HEK293 (cell line): ENCODE data around the gene GPR4.
A peak's percentile ranks its signal among the peaks of the same experiment; 100 is the strongest.

Experiments used
- CTCF ChIA-PET: fragments of 350-600 bp; formaldehyde crosslinking; extraction: SDS; loops from one replicate; lab custom pipeline; 2021; ENCODE audit warnings: antibody characterized with exemption; lab: Yijun Ruan, JAX
- POLR2A ChIA-PET: fragments of 300-600 bp; formaldehyde crosslinking; extraction: SDS; loops from one replicate; lab custom pipeline; 2020; ENCODE audit warnings: antibody characterized with exemption, inconsistent platforms; lab: Yijun Ruan, JAX
- H3K27ac ChIP-seq: fragments of 200-500 bp; sonication (Bioruptor generic); 2 replicates; pipeline ENCODE4 v1.5.1; 2014; ENCODE audit warnings: low read depth, low read length, control low read depth, inconsistent platforms; ENCODE audit errors: extremely low read depth
- H3K36me3 ChIP-seq, 2 experiments: fragments of 200-500 bp in 1 of 2; sonication (Bioruptor generic) in 1 of 2; 1 replicate in 1 of 2; 2 replicates in 1 of 2; pipeline ENCODE4 v1.5.1; 2014 to 2017; ENCODE audit warnings: inconsistent platforms in 2 of 2, low read length in 2 of 2; ENCODE audit not compliant: control insufficient read depth in 2 of 2, insufficient read depth in 1 of 2
- H3K4me1 ChIP-seq: fragments of 200-500 bp; sonication (Bioruptor generic); 2 replicates; pipeline ENCODE4 v1.5.1; 2014; ENCODE audit warnings: mild to moderate bottlenecking, low read length, inconsistent platforms; ENCODE audit not compliant: control insufficient read depth, insufficient read depth
- H3K4me3 ChIP-seq: 2 replicates; pipeline ENCODE4 v1.5.1; 2011; ENCODE audit warnings: low read depth, mild to moderate bottlenecking, control low read depth, low read length, moderate library complexity
- H3K9me3 ChIP-seq: fragments of 200-500 bp; sonication (Bioruptor generic); 2 replicates; pipeline ENCODE4 v1.5.1; 2014; ENCODE audit warnings: low read depth, low read length, inconsistent platforms; ENCODE audit not compliant: control insufficient read depth, insufficient read depth
- BCL11B ChIP-seq: fragments of 450-650 bp; formaldehyde crosslinking; IDR thresholded peaks from 2 replicates; pipeline ENCODE4 v1.5.1; 2016; ENCODE audit warnings: low read depth, missing biosample characterization, missing genetic modification characterization
- GLIS2 ChIP-seq: fragments of 450-650 bp; formaldehyde crosslinking; IDR thresholded peaks from 2 replicates; pipeline ENCODE4 v1.5.1; 2016; ENCODE audit warnings: missing biosample characterization, missing genetic modification characterization
- HOXC10 ChIP-seq: sonication (generic); formaldehyde crosslinking; IDR thresholded peaks from 2 replicates; pipeline ENCODE4 v1.8.1; 2023; ENCODE audit warnings: mild to moderate bottlenecking, missing genetic modification reagents
- KLF16 ChIP-seq: fragments of 450-650 bp; formaldehyde crosslinking; IDR thresholded peaks from 2 replicates; pipeline ENCODE4 v1.5.1; 2017; ENCODE audit warnings: missing biosample characterization, missing genetic modification characterization
- MEIS1 ChIP-seq: sonication (generic); formaldehyde crosslinking; IDR thresholded peaks from 2 replicates; pipeline ENCODE4 v1.8.1; 2022; ENCODE audit warnings: missing genetic modification reagents, mild to moderate bottlenecking, borderline replicate concordance
- MZF1 ChIP-seq: fragments of 450-650 bp; formaldehyde crosslinking; IDR thresholded peaks from 2 replicates; pipeline ENCODE4 v1.5.1; 2017; ENCODE audit warnings: missing biosample characterization, missing genetic modification characterization, borderline replicate concordance
- SP2 ChIP-seq: fragments of 450-650 bp; formaldehyde crosslinking; IDR thresholded peaks from 2 replicates; pipeline ENCODE4 v1.5.1; 2016; ENCODE audit warnings: missing biosample characterization, missing genetic modification characterization
- TRIM28 ChIP-seq: IDR thresholded peaks from 2 replicates; pipeline ENCODE4 v1.6.1; 2011; ENCODE audit warnings: low read length, control low read depth, borderline replicate concordance
- ZBTB1 ChIP-seq: fragments of 450-650 bp; formaldehyde crosslinking; IDR thresholded peaks from 2 replicates; pipeline ENCODE4 v1.5.1; 2016; ENCODE audit warnings: missing biosample characterization, missing genetic modification characterization
- ZBTB17 ChIP-seq: fragments of 450-650 bp; formaldehyde crosslinking; IDR thresholded peaks from 2 replicates; pipeline ENCODE4 v1.5.1; 2016; ENCODE audit warnings: missing biosample characterization, missing genetic modification characterization
- ZNF146 ChIP-seq: fragments of 450-650 bp; formaldehyde crosslinking; IDR thresholded peaks from 2 replicates; pipeline ENCODE4 v1.5.1; 2016; ENCODE audit warnings: missing biosample characterization, missing genetic modification characterization
- ZNF16 ChIP-seq: fragments of 450-650 bp; formaldehyde crosslinking; IDR thresholded peaks from 2 replicates; pipeline ENCODE4 v1.5.1; 2016; ENCODE audit warnings: low read depth, missing biosample characterization, missing genetic modification characterization
- ZNF24 ChIP-seq: fragments of 450-650 bp; formaldehyde crosslinking; IDR thresholded peaks from 2 replicates; pipeline ENCODE4 v1.5.1; 2016; ENCODE audit warnings: missing biosample characterization, missing genetic modification characterization
- ZNF248 ChIP-seq: fragments of 450-650 bp; formaldehyde crosslinking; IDR thresholded peaks from 2 replicates; pipeline ENCODE4 v1.5.1; 2017; ENCODE audit warnings: missing biosample characterization, missing genetic modification characterization
- ZNF274 ChIP-seq, 2 experiments: fragments of 200-500 bp in 1 of 2; fragments of 450-650 bp in 1 of 2; sonication (Bioruptor generic) in 1 of 2; formaldehyde crosslinking in 1 of 2; IDR thresholded peaks; 2 replicates each; pipeline versions ENCODE4 v1.5.1 to v1.6.1; 2014 to 2016; ENCODE audit warnings: borderline replicate concordance in 1 of 2, inconsistent platforms in 1 of 2, low read length in 1 of 2, missing biosample characterization in 1 of 2, missing genetic modification characterization in 1 of 2
- ZNF423 ChIP-seq: fragments of 450-650 bp; formaldehyde crosslinking; IDR thresholded peaks from 2 replicates; pipeline ENCODE4 v1.5.1; 2016; ENCODE audit warnings: missing biosample characterization, missing genetic modification characterization
- ZNF473 ChIP-seq: fragments of 450-650 bp; formaldehyde crosslinking; IDR thresholded peaks from 2 replicates; pipeline ENCODE4 v1.5.1; 2017; ENCODE audit warnings: missing biosample characterization, missing genetic modification characterization
- ZNF521 ChIP-seq: fragments of 450-650 bp; formaldehyde crosslinking; IDR thresholded peaks from 2 replicates; pipeline ENCODE4 v1.5.1; 2017; ENCODE audit warnings: missing biosample characterization, mild to moderate bottlenecking, missing genetic modification characterization
- ZNF549 ChIP-seq: fragments of 450-650 bp; IDR thresholded peaks from 2 replicates; pipeline ENCODE4 v1.5.1; 2018; ENCODE audit warnings: missing biosample characterization, missing genetic modification characterization, mild to moderate bottlenecking, inconsistent platforms, moderate library complexity
- ZNF558 ChIP-seq: fragments of 450-650 bp; formaldehyde crosslinking; IDR thresholded peaks from 2 replicates; pipeline ENCODE4 v1.5.1; 2016; ENCODE audit warnings: missing biosample characterization, missing genetic modification characterization
- ZNF626 ChIP-seq: fragments of 450-650 bp; sonication (Bioruptor Pico); formaldehyde crosslinking; IDR thresholded peaks from 2 replicates; pipeline ENCODE4 v1.5.1; 2018; ENCODE audit warnings: missing biosample characterization, missing genetic modification characterization, inconsistent platforms
- ZNF677 ChIP-seq: fragments of 450-650 bp; IDR thresholded peaks from 2 replicates; pipeline ENCODE4 v1.5.0; 2018; ENCODE audit warnings: missing biosample characterization, mild to moderate bottlenecking, missing genetic modification characterization, moderate library complexity
- ZNF747 ChIP-seq: fragments of 450-650 bp; formaldehyde crosslinking; IDR thresholded peaks from 2 replicates; pipeline ENCODE4 v1.5.1; 2016; ENCODE audit warnings: missing biosample characterization, missing genetic modification characterization
- ZNF768 ChIP-seq: fragments of 450-650 bp; formaldehyde crosslinking; IDR thresholded peaks from 2 replicates; pipeline ENCODE4 v1.5.1; 2018; ENCODE audit warnings: missing biosample characterization, mild to moderate bottlenecking, missing genetic modification characterization
- TF ChIP-seq, protein P1 (sequence below): fragments of 450-650 bp; formaldehyde crosslinking; IDR thresholded peaks from 2 replicates; pipeline ENCODE4 v1.5.1; 2017; ENCODE audit warnings: missing biosample characterization, missing genetic modification characterization
- TF ChIP-seq, protein P2 (sequence below): fragments of 450-650 bp; formaldehyde crosslinking; IDR thresholded peaks from 2 replicates; pipeline ENCODE4 v1.5.1; 2016; ENCODE audit warnings: missing biosample characterization, missing genetic modification characterization
- TF ChIP-seq, protein P3 (sequence below): fragments of 450-650 bp; formaldehyde crosslinking; IDR thresholded peaks from 2 replicates; pipeline ENCODE4 v1.5.1; 2016; ENCODE audit warnings: missing biosample characterization, missing genetic modification characterization

The GPR4 gene

DNA sequence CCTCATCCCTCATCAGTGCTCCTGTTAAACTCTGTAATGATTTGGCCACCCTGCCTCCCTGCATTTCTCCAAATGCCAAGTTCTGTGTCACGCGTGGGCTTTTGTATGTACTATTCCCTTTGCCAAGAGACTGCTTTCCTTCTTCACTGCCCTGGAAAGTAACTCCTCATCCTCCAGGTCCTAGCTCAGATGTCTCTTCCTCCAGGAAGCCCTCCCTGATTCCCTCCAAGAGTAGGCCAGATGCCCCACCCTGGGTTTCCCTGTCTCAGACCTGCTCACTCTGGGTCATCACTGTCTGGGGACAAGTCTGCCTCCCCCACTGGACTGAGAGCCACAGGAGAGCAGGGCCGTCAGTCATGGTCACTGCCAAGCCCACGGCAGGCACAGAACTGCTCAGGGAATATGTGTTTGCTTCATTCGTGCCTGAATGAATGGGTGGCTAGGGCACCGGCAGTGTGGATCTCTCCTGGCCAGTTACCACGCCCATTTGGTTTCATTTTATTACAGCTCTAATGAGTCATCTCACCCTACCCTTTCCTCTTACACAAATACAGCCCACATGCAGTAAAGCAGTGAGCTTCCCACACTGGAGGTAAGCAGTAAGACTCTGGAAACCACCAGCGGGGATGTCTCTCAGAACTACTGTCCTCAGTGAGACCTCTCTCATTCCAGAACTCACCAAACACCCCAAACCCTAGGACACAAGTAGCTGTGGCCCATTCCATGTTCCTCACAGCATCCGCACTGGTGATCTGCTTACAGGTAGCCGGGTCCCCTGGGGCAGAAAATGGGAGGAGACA is 12.1 kb upstream of the GPR4 start (continued):
- no peak for TF ChIP-seq BCL11B (tag by site-specific recombination)
- no peak for TF ChIP-seq ZNF626
- no peak for TF ChIP-seq HOXC10 (CRISPR knock-in tag)
- TF ChIP-seq ZNF146 = no peak

DNA sequence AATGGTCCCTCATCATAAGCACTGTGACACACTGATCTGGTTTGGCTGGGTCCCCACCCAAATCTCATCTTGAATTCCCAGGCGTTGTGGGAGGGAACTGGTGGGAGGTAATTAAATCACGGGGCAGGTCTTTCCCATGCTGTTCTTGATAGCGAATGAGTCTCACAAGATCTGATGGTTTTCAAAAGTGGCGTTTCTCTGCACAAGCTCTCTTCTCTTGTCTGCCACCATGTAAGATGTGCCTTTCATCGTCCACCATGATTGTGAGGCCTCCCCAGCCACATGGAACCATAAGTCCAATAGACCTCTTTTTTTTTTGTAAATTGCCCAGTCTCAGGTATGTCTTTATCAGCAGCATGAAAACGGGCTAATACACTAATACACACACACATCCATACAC is 6.9 kb upstream of the GPR4 start:
- peaks cover 30 to 41% of the 10 kb centered on the region in 2 experiments for H3K36me3 ChIP-seq
- H3K4me1 ChIP-seq = peaks cover under 1% of the 10 kb centered on the region
- no peaks in the 10 kb centered on the region for H3K9me3 ChIP-seq
- H3K27ac ChIP-seq = no peak overlapping the region
- TF ChIP-seq SP2 (no peak), ZNF747 (tag by site-specific recombination) (no peak), ZNF677 (tag by site-specific recombination) (peak; percentile 77), ZBTB1 (no peak), ZNF521 (tag by site-specific recombination) (no peak), ZNF558 (tag by site-specific recombination) (0 out of 2 replicates have a peak, but pooled peaks have one; percentile 32), ZBTB17 (tag by site-specific recombination) (no peak), ZNF274 (IDR thresholded peaks at IDR 0.05; ENCODE audit: low read length) (no peak), ZNF274 (tag by site-specific recombination; IDR thresholded peaks at IDR 0.05; ENCODE audit: borderline replicate concordance) (no peak), TRIM28 (0 out of 2 replicates have a peak, but pooled peaks have one; percentile 34), HOXC10 (CRISPR knock-in tag) (no peak)
- H3K4me3 ChIP-seq = no peak overlapping the region
- ChIA-PET CTCF (interaction anchor here (9.0 kb wide), 1 partner anchor 32 kb away, joined by 155 read pairs; the partner anchor contains the start of gene EML2), POLR2A (no interaction called here)

DNA sequence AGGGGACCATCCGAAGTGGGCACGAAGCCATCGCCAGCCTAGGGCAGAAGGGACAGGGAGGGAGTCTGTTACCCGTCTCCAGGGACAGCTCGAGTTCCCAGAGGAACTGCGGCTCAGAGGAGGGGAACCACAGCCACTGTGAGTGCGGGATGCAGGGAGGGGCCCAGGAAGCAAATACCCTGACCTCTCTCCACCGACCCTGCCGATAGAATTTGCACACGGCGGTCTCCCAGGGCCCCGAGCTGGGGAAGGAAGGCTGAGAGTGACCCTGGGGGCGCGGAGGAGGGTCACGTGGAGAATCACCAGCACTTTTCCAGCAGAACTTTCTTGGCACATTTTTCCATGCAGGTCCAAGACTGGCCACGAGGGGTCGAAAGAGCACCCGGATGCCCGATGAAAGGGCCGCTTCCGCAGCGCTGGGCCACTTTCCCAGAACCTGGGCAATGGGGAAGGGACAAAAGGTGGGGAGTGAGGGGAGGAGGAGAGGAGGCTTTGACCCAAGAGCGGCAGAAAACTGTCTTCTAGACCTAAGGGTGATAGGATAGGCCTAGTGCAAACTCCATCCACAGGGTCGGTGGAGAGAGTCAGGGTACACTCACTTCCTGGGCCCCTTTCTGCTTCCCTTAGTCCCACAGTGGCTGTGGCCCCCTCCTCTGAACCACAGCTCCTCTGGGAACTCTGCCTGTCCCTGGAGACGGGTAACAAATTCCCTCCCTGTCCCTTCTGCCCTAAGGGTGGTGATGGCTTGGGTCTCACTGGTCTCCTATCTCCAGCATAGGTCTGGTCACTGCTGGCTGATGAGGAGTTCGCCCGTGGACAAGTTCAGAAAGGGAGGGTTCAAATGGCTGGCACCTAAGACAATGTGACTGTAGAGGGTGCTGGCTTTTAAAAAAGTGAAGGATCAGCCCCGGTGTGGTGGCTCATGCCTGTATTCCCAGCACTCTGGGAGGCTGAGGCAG is 5.3 kb upstream of the GPR4 start:
- 0 out of 2 replicates have a peak overlapping the region, but pooled peaks have one; percentile 6 for H3K4me3 ChIP-seq
- peaks cover 19 to 25% of the 10 kb centered on the region in 2 experiments for H3K36me3 ChIP-seq
- no peaks in the 10 kb centered on the region; the same call in 1 of the 2 replicates for H3K4me1 ChIP-seq
- H3K9me3 ChIP-seq = no peaks in the 10 kb centered on the region
- H3K27ac ChIP-seq = peak overlapping the region; percentile 29; the same call in 1 of the 2 replicates
- ChIA-PET POLR2A (interaction anchor here (0.6 to 2.0 kb wide), 2 partner anchors 34 to 1971 kb away, joined by 3 to 6 read pairs; no protein-coding TSS in a partner anchor), CTCF (interaction anchor here (0.7 to 9.0 kb wide), 11 partner anchors 9 to 1511 kb away, joined by 3 to 155 read pairs (median 4); partner anchors contain the start of gene EML2)
- TF ChIP-seq MEIS1 (CRISPR knock-in tag) (no peak), HOXC10 (CRISPR knock-in tag) (no peak), KLF16 (0 out of 2 replicates have a peak, but pooled peaks have one; percentile 25), ZNF473 (tag by site-specific recombination) (no peak), ZNF16 (tag by site-specific recombination) (no peak), GLIS2 (tag by site-specific recombination) (peak; percentile 27; the same call in 1 of the 2 replicates), MZF1 (tag by site-specific recombination) (peak; percentile 21; the same call in 1 of the 2 replicates), ZNF768 (tag by site-specific recombination) (no peak), ZNF24 (tag by site-specific recombination) (peak; percentile 38; the same call in 1 of the 2 replicates), ZNF549 (no peak), ZNF248 (tag by site-specific recombination) (no peak), ZNF423 (peak; percentile 50; the same call in 1 of the 2 replicates)
- TF ChIP-seq, protein P1, sequence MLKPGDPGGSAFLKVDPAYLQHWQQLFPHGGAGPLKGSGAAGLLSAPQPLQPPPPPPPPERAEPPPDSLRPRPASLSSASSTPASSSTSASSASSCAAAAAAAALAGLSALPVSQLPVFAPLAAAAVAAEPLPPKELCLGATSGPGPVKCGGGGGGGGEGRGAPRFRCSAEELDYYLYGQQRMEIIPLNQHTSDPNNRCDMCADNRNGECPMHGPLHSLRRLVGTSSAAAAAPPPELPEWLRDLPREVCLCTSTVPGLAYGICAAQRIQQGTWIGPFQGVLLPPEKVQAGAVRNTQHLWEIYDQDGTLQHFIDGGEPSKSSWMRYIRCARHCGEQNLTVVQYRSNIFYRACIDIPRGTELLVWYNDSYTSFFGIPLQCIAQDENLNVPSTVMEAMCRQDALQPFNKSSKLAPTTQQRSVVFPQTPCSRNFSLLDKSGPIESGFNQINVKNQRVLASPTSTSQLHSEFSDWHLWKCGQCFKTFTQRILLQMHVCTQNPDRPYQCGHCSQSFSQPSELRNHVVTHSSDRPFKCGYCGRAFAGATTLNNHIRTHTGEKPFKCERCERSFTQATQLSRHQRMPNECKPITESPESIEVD (tag by site-specific recombination) = no peak
- TF ChIP-seq, protein P2, sequence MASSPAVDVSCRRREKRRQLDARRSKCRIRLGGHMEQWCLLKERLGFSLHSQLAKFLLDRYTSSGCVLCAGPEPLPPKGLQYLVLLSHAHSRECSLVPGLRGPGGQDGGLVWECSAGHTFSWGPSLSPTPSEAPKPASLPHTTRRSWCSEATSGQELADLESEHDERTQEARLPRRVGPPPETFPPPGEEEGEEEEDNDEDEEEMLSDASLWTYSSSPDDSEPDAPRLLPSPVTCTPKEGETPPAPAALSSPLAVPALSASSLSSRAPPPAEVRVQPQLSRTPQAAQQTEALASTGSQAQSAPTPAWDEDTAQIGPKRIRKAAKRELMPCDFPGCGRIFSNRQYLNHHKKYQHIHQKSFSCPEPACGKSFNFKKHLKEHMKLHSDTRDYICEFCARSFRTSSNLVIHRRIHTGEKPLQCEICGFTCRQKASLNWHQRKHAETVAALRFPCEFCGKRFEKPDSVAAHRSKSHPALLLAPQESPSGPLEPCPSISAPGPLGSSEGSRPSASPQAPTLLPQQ (tag by site-specific recombination) = peak; percentile 62
- TF ChIP-seq, protein P3, sequence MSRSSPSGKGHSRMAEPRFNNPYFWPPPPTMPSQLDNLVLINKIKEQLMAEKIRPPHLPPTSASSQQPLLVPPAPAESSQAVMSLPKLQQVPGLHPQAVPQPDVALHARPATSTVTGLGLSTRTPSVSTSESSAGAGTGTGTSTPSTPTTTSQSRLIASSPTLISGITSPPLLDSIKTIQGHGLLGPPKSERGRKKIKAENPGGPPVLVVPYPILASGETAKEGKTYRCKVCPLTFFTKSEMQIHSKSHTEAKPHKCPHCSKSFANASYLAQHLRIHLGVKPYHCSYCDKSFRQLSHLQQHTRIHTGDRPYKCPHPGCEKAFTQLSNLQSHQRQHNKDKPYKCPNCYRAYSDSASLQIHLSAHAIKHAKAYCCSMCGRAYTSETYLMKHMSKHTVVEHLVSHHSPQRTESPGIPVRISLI (tag by site-specific recombination) = no peak
